HEK293 (cell line): ENCODE data around the gene PSAP.

Experiments
- CTCF ChIA-PET: fragments of 350-600 bp; formaldehyde crosslinking; extraction: SDS; loops from one replicate; lab custom pipeline; 2021; ENCODE audit warnings: antibody characterized with exemption; lab: Yijun Ruan, JAX
- POLR2A ChIA-PET: fragments of 300-600 bp; formaldehyde crosslinking; extraction: SDS; loops from one replicate; lab custom pipeline; 2020; ENCODE audit warnings: antibody characterized with exemption, inconsistent platforms; lab: Yijun Ruan, JAX
- H3K27ac ChIP-seq: fragments of 200-500 bp; sonication (Bioruptor generic); 2 replicates; pipeline ENCODE4 v1.5.1; 2014; ENCODE audit warnings: low read depth, low read length, control low read depth, inconsistent platforms; ENCODE audit errors: extremely low read depth
- H3K36me3 ChIP-seq, 2 experiments: fragments of 200-500 bp in 1 of 2; sonication (Bioruptor generic) in 1 of 2; 1 replicate in 1 of 2; 2 replicates in 1 of 2; pipeline ENCODE4 v1.5.1; 2014 to 2017; ENCODE audit warnings: inconsistent platforms in 2 of 2, low read length in 2 of 2; ENCODE audit not compliant: control insufficient read depth in 2 of 2, insufficient read depth in 1 of 2
- H3K4me1 ChIP-seq: fragments of 200-500 bp; sonication (Bioruptor generic); 2 replicates; pipeline ENCODE4 v1.5.1; 2014; ENCODE audit warnings: mild to moderate bottlenecking, low read length, inconsistent platforms; ENCODE audit not compliant: control insufficient read depth, insufficient read depth
- H3K4me3 ChIP-seq: 2 replicates; pipeline ENCODE4 v1.5.1; 2011; ENCODE audit warnings: low read depth, mild to moderate bottlenecking, control low read depth, low read length, moderate library complexity
- H3K9me3 ChIP-seq: fragments of 200-500 bp; sonication (Bioruptor generic); 2 replicates; pipeline ENCODE4 v1.5.1; 2014; ENCODE audit warnings: low read depth, low read length, inconsistent platforms; ENCODE audit not compliant: control insufficient read depth, insufficient read depth
- KLF1 ChIP-seq: fragments of 450-650 bp; formaldehyde crosslinking; IDR thresholded peaks from 2 replicates; pipeline ENCODE4 v1.5.1; 2016; ENCODE audit warnings: missing biosample characterization, missing genetic modification characterization
- MZF1 ChIP-seq: fragments of 450-650 bp; formaldehyde crosslinking; IDR thresholded peaks from 2 replicates; pipeline ENCODE4 v1.5.1; 2017; ENCODE audit warnings: missing biosample characterization, missing genetic modification characterization, borderline replicate concordance
- RBAK ChIP-seq: fragments of 450-650 bp; formaldehyde crosslinking; IDR thresholded peaks from 2 replicates; pipeline ENCODE4 v1.5.1; 2016; ENCODE audit warnings: missing biosample characterization, missing genetic modification characterization
- TCF7L2 ChIP-seq: IDR thresholded peaks from 2 replicates; pipeline ENCODE4 v1.6.1; 2011; ENCODE audit warnings: low read depth, mild to moderate bottlenecking, inconsistent platforms, low read length, moderate library complexity, borderline replicate concordance
- YY2 ChIP-seq: fragments of 450-650 bp; formaldehyde crosslinking; IDR thresholded peaks from 2 replicates; pipeline ENCODE4 v1.5.1; 2016; ENCODE audit warnings: missing biosample characterization, missing genetic modification characterization
- ZBTB20 ChIP-seq: fragments of 450-650 bp; formaldehyde crosslinking; IDR thresholded peaks from 2 replicates; pipeline ENCODE4 v1.5.1; 2016; ENCODE audit warnings: missing biosample characterization, missing genetic modification characterization
- ZNF24 ChIP-seq: fragments of 450-650 bp; formaldehyde crosslinking; IDR thresholded peaks from 2 replicates; pipeline ENCODE4 v1.5.1; 2016; ENCODE audit warnings: missing biosample characterization, missing genetic modification characterization
- ZNF366 ChIP-seq: fragments of 450-650 bp; formaldehyde crosslinking; conservative IDR thresholded peaks from 2 replicates; pipeline ENCODE4 v1.5.1; 2016; ENCODE audit warnings: missing biosample characterization, missing genetic modification characterization
- ZNF391 ChIP-seq: fragments of 450-650 bp; formaldehyde crosslinking; IDR thresholded peaks from 2 replicates; pipeline ENCODE4 v1.5.1; 2016; ENCODE audit warnings: low read depth, missing biosample characterization, missing genetic modification characterization, borderline replicate concordance
- ZNF48 ChIP-seq: fragments of 450-650 bp; formaldehyde crosslinking; IDR thresholded peaks from 2 replicates; pipeline ENCODE4 v1.5.1; 2016; ENCODE audit warnings: missing biosample characterization, missing genetic modification characterization
- ZNF549 ChIP-seq: fragments of 450-650 bp; IDR thresholded peaks from 2 replicates; pipeline ENCODE4 v1.5.1; 2018; ENCODE audit warnings: missing biosample characterization, missing genetic modification characterization, mild to moderate bottlenecking, inconsistent platforms, moderate library complexity
- ZNF561 ChIP-seq: fragments of 450-650 bp; IDR thresholded peaks from 2 replicates; pipeline ENCODE4 v1.5.1; 2018; ENCODE audit warnings: missing biosample characterization, missing genetic modification characterization, borderline replicate concordance
- ZNF664 ChIP-seq: fragments of 450-650 bp; formaldehyde crosslinking; IDR thresholded peaks from 2 replicates; pipeline ENCODE4 v1.5.1; 2016; ENCODE audit warnings: missing biosample characterization, missing genetic modification characterization
- TF ChIP-seq, protein P1 (sequence below): fragments of 450-650 bp; formaldehyde crosslinking; IDR thresholded peaks from 2 replicates; pipeline ENCODE4 v1.5.1; 2016; ENCODE audit warnings: missing biosample characterization, missing genetic modification characterization
- TF ChIP-seq, protein P2 (sequence below): fragments of 450-650 bp; formaldehyde crosslinking; IDR thresholded peaks from 2 replicates; pipeline ENCODE4 v1.5.1; 2017; ENCODE audit warnings: missing biosample characterization, missing genetic modification characterization
- TF ChIP-seq, protein P3 (sequence below): fragments of 450-650 bp; formaldehyde crosslinking; IDR thresholded peaks from 2 replicates; pipeline ENCODE4 v1.5.1; 2016; ENCODE audit warnings: missing biosample characterization, missing genetic modification characterization, borderline replicate concordance
- TF ChIP-seq, protein P4 (sequence below): IDR thresholded peaks from 2 replicates; pipeline ENCODE4 v1.6.1; 2011; ENCODE audit warnings: mild to moderate bottlenecking, low read depth, low read length, borderline replicate concordance
- TF ChIP-seq, protein P5 (sequence below): sonication (generic); formaldehyde crosslinking; IDR thresholded peaks from 2 replicates; pipeline ENCODE4 v1.8.1; 2022; ENCODE audit warnings: mild to moderate bottlenecking, moderate library complexity, missing genetic modification reagents
- TF ChIP-seq, protein P6 (sequence below): fragments of 450-650 bp; formaldehyde crosslinking; IDR thresholded peaks from 2 replicates; pipeline ENCODE4 v1.5.1; 2016; ENCODE audit warnings: missing biosample characterization, missing genetic modification characterization, low read depth

PSAP gene

DNA sequence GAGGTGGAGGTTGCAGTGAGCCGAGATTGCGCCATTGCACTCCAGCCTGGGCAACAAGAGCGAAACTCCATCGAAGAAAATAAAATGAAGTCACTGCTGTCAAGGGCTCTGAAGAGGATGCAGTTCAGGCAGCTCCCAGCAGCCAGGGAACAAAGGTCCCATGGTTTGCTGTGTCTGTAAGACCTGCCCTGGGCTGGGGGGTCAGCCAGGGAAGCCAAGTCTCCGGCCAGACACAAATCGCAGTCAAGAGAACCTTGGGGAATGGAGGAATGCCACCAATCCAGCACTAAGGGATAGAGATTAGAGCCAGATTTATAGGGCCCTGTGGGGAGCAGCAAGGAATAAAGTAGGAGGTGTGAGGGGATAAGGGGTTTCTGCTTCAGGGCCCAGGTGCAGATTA, 48.8 kb downstream of the PSAP start:
- Histone ChIP-seq H3K9me3 (no peaks in the 10 kb centered on the region), H3K27ac (no peak overlapping the region), H3K4me1 (no peaks in the 10 kb centered on the region), H3K36me3 (no peaks in the 10 kb centered on the region), H3K4me3 (no peak overlapping the region)
- POLR2A ChIA-PET = no interaction called here
- TF ChIP-seq ZNF48 (no peak), ZNF561 (tag by site-specific recombination) (no peak), YY2 (tag by site-specific recombination) (no peak), KLF1 (tag by site-specific recombination) (no peak), RBAK (tag by site-specific recombination) (no peak), MZF1 (tag by site-specific recombination) (no peak), ZNF664 (tag by site-specific recombination) (no peak), ZNF24 (tag by site-specific recombination) (no peak), ZNF391 (no peak), TCF7L2 (no peak), ZNF549 (no peak), ZBTB20 (tag by site-specific recombination) (no peak), ZNF366 (tag by site-specific recombination) (no peak)
- TF ChIP-seq, protein P1, sequence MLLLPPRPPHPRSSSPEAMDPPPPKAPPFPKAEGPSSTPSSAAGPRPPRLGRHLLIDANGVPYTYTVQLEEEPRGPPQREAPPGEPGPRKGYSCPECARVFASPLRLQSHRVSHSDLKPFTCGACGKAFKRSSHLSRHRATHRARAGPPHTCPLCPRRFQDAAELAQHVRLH = no peak
- TF ChIP-seq, protein P2, sequence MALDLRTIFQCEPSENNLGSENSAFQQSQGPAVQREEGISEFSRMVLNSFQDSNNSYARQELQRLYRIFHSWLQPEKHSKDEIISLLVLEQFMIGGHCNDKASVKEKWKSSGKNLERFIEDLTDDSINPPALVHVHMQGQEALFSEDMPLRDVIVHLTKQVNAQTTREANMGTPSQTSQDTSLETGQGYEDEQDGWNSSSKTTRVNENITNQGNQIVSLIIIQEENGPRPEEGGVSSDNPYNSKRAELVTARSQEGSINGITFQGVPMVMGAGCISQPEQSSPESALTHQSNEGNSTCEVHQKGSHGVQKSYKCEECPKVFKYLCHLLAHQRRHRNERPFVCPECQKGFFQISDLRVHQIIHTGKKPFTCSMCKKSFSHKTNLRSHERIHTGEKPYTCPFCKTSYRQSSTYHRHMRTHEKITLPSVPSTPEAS (tag by site-specific recombination) = no peak
- TF ChIP-seq, protein P3, sequence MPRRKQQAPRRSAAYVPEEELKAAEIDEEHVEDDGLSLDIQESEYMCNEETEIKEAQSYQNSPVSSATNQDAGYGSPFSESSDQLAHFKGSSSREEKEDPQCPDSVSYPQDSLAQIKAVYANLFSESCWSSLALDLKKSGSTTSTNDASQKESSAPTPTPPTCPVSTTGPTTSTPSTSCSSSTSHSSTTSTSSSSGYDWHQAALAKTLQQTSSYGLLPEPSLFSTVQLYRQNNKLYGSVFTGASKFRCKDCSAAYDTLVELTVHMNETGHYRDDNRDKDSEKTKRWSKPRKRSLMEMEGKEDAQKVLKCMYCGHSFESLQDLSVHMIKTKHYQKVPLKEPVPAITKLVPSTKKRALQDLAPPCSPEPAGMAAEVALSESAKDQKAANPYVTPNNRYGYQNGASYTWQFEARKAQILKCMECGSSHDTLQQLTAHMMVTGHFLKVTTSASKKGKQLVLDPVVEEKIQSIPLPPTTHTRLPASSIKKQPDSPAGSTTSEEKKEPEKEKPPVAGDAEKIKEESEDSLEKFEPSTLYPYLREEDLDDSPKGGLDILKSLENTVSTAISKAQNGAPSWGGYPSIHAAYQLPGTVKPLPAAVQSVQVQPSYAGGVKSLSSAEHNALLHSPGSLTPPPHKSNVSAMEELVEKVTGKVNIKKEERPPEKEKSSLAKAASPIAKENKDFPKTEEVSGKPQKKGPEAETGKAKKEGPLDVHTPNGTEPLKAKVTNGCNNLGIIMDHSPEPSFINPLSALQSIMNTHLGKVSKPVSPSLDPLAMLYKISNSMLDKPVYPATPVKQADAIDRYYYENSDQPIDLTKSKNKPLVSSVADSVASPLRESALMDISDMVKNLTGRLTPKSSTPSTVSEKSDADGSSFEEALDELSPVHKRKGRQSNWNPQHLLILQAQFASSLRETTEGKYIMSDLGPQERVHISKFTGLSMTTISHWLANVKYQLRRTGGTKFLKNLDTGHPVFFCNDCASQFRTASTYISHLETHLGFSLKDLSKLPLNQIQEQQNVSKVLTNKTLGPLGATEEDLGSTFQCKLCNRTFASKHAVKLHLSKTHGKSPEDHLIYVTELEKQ (tag by site-specific recombination) = no peak
- TF ChIP-seq, protein P4, sequence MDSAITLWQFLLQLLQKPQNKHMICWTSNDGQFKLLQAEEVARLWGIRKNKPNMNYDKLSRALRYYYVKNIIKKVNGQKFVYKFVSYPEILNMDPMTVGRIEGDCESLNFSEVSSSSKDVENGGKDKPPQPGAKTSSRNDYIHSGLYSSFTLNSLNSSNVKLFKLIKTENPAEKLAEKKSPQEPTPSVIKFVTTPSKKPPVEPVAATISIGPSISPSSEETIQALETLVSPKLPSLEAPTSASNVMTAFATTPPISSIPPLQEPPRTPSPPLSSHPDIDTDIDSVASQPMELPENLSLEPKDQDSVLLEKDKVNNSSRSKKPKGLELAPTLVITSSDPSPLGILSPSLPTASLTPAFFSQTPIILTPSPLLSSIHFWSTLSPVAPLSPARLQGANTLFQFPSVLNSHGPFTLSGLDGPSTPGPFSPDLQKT = no peak
- TF ChIP-seq, protein P5, sequence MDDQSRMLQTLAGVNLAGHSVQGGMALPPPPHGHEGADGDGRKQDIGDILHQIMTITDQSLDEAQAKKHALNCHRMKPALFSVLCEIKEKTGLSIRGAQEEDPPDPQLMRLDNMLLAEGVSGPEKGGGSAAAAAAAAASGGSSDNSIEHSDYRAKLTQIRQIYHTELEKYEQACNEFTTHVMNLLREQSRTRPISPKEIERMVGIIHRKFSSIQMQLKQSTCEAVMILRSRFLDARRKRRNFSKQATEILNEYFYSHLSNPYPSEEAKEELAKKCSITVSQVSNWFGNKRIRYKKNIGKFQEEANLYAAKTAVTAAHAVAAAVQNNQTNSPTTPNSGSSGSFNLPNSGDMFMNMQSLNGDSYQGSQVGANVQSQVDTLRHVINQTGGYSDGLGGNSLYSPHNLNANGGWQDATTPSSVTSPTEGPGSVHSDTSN (CRISPR knock-in tag) = no peak
- TF ChIP-seq, protein P6, sequence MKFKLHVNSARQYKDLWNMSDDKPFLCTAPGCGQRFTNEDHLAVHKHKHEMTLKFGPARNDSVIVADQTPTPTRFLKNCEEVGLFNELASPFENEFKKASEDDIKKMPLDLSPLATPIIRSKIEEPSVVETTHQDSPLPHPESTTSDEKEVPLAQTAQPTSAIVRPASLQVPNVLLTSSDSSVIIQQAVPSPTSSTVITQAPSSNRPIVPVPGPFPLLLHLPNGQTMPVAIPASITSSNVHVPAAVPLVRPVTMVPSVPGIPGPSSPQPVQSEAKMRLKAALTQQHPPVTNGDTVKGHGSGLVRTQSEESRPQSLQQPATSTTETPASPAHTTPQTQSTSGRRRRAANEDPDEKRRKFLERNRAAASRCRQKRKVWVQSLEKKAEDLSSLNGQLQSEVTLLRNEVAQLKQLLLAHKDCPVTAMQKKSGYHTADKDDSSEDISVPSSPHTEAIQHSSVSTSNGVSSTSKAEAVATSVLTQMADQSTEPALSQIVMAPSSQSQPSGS (tag by site-specific recombination) = no peak
- CTCF ChIA-PET = no interaction called here
